HL-60 (cell line): ENCODE results near the gene PC.

Source experiments
- CTCF ChIP-seq: IDR thresholded peaks from one replicate; pipeline ENCODE4 v1.5.1; 2011; ENCODE audit warnings: low read length, control low read depth, inconsistent platforms; ENCODE audit not compliant: insufficient read depth
- GABPA ChIP-seq: IDR thresholded peaks from 2 replicates; pipeline ENCODE4 v1.6.1; 2012; ENCODE audit warnings: low read depth
- POLR2AphosphoS5 ChIP-seq: IDR thresholded peaks from 2 replicates; pipeline ENCODE4 v1.6.1; 2012; ENCODE audit warnings: low read depth
- REST ChIP-seq: IDR thresholded peaks from 2 replicates; pipeline ENCODE4 v1.6.1; 2012; ENCODE audit warnings: low read depth; ENCODE audit not compliant: insufficient replicate concordance
- SPI1 ChIP-seq: IDR thresholded peaks from 2 replicates; pipeline ENCODE4 v1.6.1; 2012; ENCODE audit warnings: low read depth, mild to moderate bottlenecking, borderline replicate concordance

GRCh38 chr11:66910016-66910415, 48.2 kb downstream of the PC start:
- TF ChIP-seq CTCF (no peak), GABPA (no peak), SPI1 (no peak), POLR2AphosphoS5 (no peak), REST (no peak)
